ENCODE data around the gene RLN1.

Gene RLN1

GRCh38 chr9:5288591-5288990 lies 51.1 kb downstream of the RLN1 start:
- Histone ChIP-seq H3K4me1 (ENCODE audit: control insufficient read depth, low read length) (no peaks in the 10 kb centered on the region), H3K79me2 (ENCODE audit: control insufficient read depth, low read length) (no peaks in the 10 kb centered on the region), H3K36me3 (ENCODE audit: control insufficient read depth, low read length) (no peaks in the 10 kb centered on the region), H3F3A (ENCODE audit: control insufficient read depth, insufficient read depth) (no peaks in the 10 kb centered on the region), H4K20me1 (ENCODE audit: control insufficient read depth, insufficient read depth, low read depth, low read length) (no peaks in the 10 kb centered on the region), H3K4me2 (ENCODE audit: low read length) (no peak overlapping the region), H3K27me3 (ENCODE audit: control insufficient read depth, low read length) (peaks cover 7% of the 10 kb centered on the region; the same call in 1 of the 2 replicates), H3K9me3 (ENCODE audit: control insufficient read depth, insufficient read depth, low read length) (no peaks in the 10 kb centered on the region), H3K9me2 (replicated peaks; ENCODE audit: control insufficient read depth, low read length) (no peaks in the 10 kb centered on the region), H3K4me3 (ENCODE audit: low read length) (no peak overlapping the region), H3K27ac (ENCODE audit: low read depth, low read length) (no peak overlapping the region)
- no peak for TF ChIP-seq EZH2phosphoT487 (IDR thresholded peaks at IDR 0.05; ENCODE audit: borderline replicate concordance, low read length)
- TF ChIP-seq CTCF (IDR thresholded peaks at IDR 0.05; ENCODE audit: low read depth, low read length, poor library complexity, severe bottlenecking), result no peak

GRCh38 chr9:5286262-5286661 lies 53.4 kb downstream of the RLN1 start:
- H4K20me1 ChIP-seq (ENCODE audit: control insufficient read depth, insufficient read depth, low read depth, low read length), result no peaks in the 10 kb centered on the region
- H3K9me3 ChIP-seq (ENCODE audit: control insufficient read depth, insufficient read depth, low read length), result no peaks in the 10 kb centered on the region
- H3K27ac ChIP-seq (ENCODE audit: low read depth, low read length), result no peak overlapping the region
- no peaks in the 10 kb centered on the region for H3K79me2 ChIP-seq (ENCODE audit: control insufficient read depth, low read length)
- H3K36me3 ChIP-seq (ENCODE audit: control insufficient read depth, low read length), result no peaks in the 10 kb centered on the region
- no peak overlapping the region for H3K4me3 ChIP-seq (ENCODE audit: low read length)
- TF ChIP-seq EZH2phosphoT487 (IDR thresholded peaks at IDR 0.05; ENCODE audit: borderline replicate concordance, low read length) (no peak), CTCF (IDR thresholded peaks at IDR 0.05; ENCODE audit: low read depth, low read length, poor library complexity, severe bottlenecking) (no peak)
- H3F3A ChIP-seq (ENCODE audit: control insufficient read depth, insufficient read depth), result no peaks in the 10 kb centered on the region
- H3K4me2 ChIP-seq (ENCODE audit: low read length), result no peak overlapping the region
- no peaks in the 10 kb centered on the region for H3K9me2 ChIP-seq (replicated peaks; ENCODE audit: control insufficient read depth, low read length)
- no peaks in the 10 kb centered on the region for H3K4me1 ChIP-seq (ENCODE audit: control insufficient read depth, low read length)
- H3K27me3 ChIP-seq (ENCODE audit: control insufficient read depth, low read length), result peaks cover 7% of the 10 kb centered on the region; the same call in 1 of the 2 replicates

All from DOHH2 (cell line).